GM12891 (cell line): Measurements from ENCODE around the gene TNPO2.

Experiments
- DNase-seq: peaks from one replicate; pipeline ENCODE4 v3.0.0; 2011; ENCODE audit warnings: low spot score; ENCODE audit not compliant: insufficient read length
- FAIRE-seq: peaks from 2 replicates; lab custom pipeline; 2011; peaks lifted over from hg19 to GRCh38; lab: Jason Lieb, UNC
- PAX5 ChIP-seq: IDR thresholded peaks from 2 replicates; pipeline ENCODE4 v1.6.1; 2011; ENCODE audit warnings: low read length, moderate library complexity, mild to moderate bottlenecking; ENCODE audit not compliant: insufficient read depth, severe bottlenecking
- POLR2A ChIP-seq: IDR thresholded peaks from 2 replicates; pipeline ENCODE4 v1.6.1; 2011; ENCODE audit warnings: low read depth, low read length, control low read depth
- POLR2AphosphoS5 ChIP-seq: IDR thresholded peaks from 2 replicates; pipeline ENCODE4 v1.6.1; 2011; ENCODE audit warnings: low read depth, low read length, control low read depth
- POU2F2 ChIP-seq: IDR thresholded peaks from 2 replicates; pipeline ENCODE4 v1.6.1; 2011; ENCODE audit warnings: low read depth, mild to moderate bottlenecking, control low read depth, low read length, moderate library complexity
- SPI1 ChIP-seq: IDR thresholded peaks from 2 replicates; pipeline ENCODE4 v1.6.1; 2011; ENCODE audit warnings: low read depth, low read length, control low read depth
- TAF1 ChIP-seq: IDR thresholded peaks from 2 replicates; pipeline ENCODE4 v1.6.1; 2011; ENCODE audit warnings: low read depth, low read length, control low read depth

The TNPO2 gene

GRCh38 chr19:12759686-12760085, 36.0 kb upstream of the TNPO2 start:
- FAIRE-seq, result no peak

GRCh38 chr19:12757544-12758274, 34.0 kb upstream of the TNPO2 start:
- DNase-seq (peak; percentile 86), FAIRE-seq (peak; percentile 76)
- TF ChIP-seq TAF1, result no peak
- TF ChIP-seq POLR2A, result no peak
- TF ChIP-seq POU2F2, result no peak
- no peak for TF ChIP-seq SPI1

More at GRCh38 chr19:12759686-12760085, 36.0 kb upstream of the TNPO2 start:
- TF ChIP-seq TAF1 (no peak), PAX5 (no peak), POU2F2 (no peak), SPI1 (no peak), POLR2A (no peak), POLR2AphosphoS5 (no peak)
- no peak for DNase-seq

- TF ChIP-seq POLR2A, result no peak
- no peak for TF ChIP-seq POLR2AphosphoS5
- no peak for TF ChIP-seq TAF1
- TF ChIP-seq SPI1, result no peak
- TF ChIP-seq PAX5, result no peak
- TF ChIP-seq POU2F2, result no peak
- DNase-seq, result no peak
- no peak for FAIRE-seq
Measured at GRCh38 chr19:12756150-12756883, 32.6 kb upstream of the TNPO2 start.

GRCh38 chr19:12754465-12755196, 30.9 kb upstream of the TNPO2 start:
- no peak for FAIRE-seq

GRCh38 chr19:12752056-12752781, 28.5 kb upstream of the TNPO2 start:
- no peak for DNase-seq
- no peak for TF ChIP-seq POLR2AphosphoS5
- TF ChIP-seq POU2F2, result no peak
- TF ChIP-seq TAF1, result no peak
- no peak for TF ChIP-seq PAX5
- TF ChIP-seq SPI1, result no peak
- no peak for TF ChIP-seq POLR2A
- FAIRE-seq, result no peak

More at GRCh38 chr19:12754465-12755196, 30.9 kb upstream of the TNPO2 start:
- DNase-seq, result no peak
- no peak for TF ChIP-seq POLR2AphosphoS5
- TF ChIP-seq SPI1, result no peak
- no peak for TF ChIP-seq POLR2A
- TF ChIP-seq POU2F2, result no peak
- no peak for TF ChIP-seq TAF1
- no peak for TF ChIP-seq PAX5

DNA sequence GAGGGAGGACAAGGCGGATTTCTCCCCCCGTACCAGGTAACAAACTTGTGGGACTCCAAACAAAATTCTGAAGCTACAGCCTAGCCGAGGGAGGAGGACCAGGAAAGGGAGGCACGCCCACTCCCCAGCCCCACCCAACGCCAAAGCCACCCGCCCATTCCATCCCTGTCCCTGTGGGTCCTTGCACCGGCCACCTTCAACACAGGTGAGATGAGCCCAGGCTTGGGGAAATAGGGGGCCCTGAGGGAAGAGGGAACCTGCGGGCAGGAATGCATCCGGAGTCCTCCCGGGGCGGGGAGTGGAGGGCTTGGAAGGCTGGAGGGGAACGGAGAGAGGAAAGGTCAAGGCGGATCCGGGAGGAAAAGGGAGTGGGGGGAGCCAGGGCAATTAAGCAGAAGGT, 27.9 kb upstream of the TNPO2 start, which contains the start of gene BEST2:
TSS of gene BEST2 (plus strand) at position 157 of the 400 bp plus-strand sequence. CDS start 802 bp downstream, outside the sequence.
- DNase-seq (no peak), FAIRE-seq (no peak)
- TF ChIP-seq POU2F2, result no peak
- TF ChIP-seq TAF1, result no peak
- TF ChIP-seq POLR2A, result no peak
- TF ChIP-seq POLR2AphosphoS5, result no peak
- no peak for TF ChIP-seq SPI1
- no peak for TF ChIP-seq PAX5

DNA sequence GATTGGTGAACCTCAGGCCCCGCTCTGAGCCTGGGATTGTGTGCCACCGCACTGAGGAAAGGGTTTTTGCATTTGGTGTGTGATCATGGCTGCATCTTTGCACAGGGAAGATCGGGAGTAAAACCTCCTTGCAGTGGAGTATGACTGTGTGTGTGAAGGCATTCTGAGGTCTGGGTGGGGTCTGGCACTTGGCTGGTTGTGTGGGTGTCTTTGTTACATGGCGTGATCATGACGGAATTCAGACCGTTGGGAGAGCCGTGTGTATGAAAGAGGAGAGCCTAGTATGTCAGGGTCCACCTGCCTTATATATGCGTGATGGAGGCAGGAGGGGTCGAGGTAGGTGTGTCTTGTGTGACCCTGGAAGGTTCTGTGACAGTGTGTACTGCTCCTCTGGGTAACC, 27.1 kb upstream of the TNPO2 start:
- no peak for TF ChIP-seq POLR2A
- no peak for FAIRE-seq
- no peak for DNase-seq

DNA sequence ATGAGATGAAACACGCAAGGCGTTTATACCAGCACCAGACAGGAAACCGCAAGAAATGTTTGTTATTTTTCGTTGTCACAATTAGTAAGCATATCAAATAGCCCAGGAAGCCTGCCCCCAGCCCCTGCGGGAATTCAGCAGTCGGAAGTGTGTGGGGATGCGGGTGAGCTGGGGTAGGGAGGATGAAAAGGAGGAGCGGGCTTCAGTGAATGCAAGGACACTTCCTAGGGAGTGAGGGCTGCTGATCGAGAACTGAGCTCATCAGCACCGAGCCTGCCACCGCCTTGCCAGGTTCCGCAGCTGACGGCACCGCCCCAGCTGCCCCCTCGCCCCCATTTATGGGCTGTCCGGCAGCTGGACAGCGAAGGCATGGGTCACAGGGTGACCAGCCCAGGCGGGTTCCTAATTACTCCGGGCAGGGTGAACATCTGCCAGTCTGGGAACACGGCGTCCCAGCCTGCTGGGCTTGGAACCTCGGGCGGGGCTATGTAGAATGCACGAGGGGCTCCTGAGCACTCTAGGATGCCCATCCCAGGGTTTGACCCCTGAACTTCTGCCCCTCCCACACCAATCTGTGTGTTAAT, 26.3 kb upstream of the TNPO2 start:
- TF ChIP-seq SPI1 (no peak), PAX5 (no peak), POLR2A (no peak), TAF1 (no peak), POLR2AphosphoS5 (no peak), POU2F2 (no peak)
- FAIRE-seq (no peak), DNase-seq (no peak)

- no peak for TF ChIP-seq POU2F2
- TF ChIP-seq SPI1, result no peak
- no peak for TF ChIP-seq TAF1
- TF ChIP-seq POLR2AphosphoS5, result no peak
- TF ChIP-seq PAX5, result no peak
- TF ChIP-seq POLR2A, result no peak
- no peak for DNase-seq
- no peak for FAIRE-seq
Measured at GRCh38 chr19:12748489-12748888, 24.8 kb upstream of the TNPO2 start.
